GM19240 (cell line): Measurements from ENCODE around the gene STARD8.

Experiments
- DNase-seq: peaks from one replicate; pipeline ENCODE4 v3.0.0; 2011; ENCODE audit warnings: low spot score; ENCODE audit not compliant: insufficient read length

Gene STARD8

DNA sequence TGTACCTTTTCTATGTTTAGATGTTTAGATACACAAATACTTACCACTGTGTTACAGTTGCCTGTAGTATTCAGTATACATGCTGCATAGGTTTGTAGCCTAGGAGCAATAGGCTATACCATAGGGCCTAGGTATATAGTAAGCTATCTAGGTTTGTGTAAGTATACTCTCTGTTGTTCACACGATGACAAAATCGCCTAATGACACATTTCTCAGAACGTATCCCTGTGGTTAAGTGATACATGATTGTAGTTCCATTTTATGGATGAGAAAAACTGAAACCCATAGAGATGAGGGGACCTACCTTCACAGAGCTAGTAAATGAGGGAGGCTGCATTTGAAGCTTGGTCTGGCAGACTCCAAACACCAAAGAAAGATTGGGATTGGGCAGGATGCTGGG is 102.0 kb downstream of the STARD8 start:
- DNase-seq = no peak

DNA sequence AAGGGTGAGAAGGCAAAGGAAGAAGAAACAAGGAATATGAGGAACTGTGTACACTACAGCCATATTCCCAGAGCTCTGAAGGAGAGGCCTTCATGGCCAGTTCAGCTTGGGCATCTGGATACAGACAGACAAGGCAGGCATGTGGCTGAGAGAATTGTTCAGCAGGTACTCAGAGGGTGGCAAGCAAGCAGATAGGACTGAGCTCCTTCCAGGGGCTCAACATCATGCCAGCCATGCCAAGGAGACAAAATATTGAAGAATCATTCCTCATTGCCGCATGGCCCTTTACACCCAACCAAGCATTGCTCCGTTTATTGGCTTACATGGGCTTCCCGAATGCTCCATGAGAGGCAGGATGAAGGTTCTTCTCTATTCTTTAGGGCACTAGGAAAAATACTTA is 102.8 kb downstream of the STARD8 start:
- no peak for DNase-seq

DNA sequence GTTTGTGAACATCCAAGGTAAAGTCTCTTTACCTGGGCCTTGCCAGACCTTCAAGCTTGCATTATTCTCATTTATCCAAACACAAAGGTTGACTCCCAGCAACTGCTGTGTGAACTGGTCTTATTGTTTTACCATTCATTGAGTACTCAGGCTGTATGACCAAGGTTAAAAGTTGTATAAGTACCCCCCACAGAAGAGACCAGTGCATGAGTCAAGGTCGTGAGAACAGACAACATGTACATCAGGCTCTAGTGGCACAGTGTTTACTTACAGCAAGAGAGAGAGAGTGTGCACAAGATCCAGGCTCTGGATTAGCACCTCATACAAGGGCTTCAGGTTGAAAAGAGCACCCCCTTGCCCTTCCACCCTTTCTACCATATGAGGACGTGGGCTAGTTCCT is 103.9 kb downstream of the STARD8 start:
- no peak for DNase-seq

DNA sequence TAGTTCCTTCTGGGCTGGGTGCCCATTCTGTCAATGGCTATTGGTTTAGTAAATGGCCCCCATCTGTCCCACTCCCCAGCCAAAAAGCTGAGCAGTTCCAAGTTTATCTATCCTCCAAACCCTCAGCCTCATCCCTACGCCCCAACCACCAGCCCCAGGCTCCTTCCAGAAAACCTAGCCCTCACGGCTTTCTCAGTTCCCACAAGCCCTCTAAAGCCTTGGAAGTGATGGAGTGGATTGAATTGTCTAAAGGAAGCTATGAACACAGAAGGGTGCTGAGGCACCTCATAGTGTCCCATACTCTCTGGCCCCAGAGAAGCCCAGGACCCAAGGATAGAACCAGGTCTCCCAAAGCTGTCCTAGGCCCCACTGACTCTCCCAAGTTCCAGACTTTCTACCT is 105.8 kb downstream of the STARD8 start:
- DNase-seq = no peak

DNA sequence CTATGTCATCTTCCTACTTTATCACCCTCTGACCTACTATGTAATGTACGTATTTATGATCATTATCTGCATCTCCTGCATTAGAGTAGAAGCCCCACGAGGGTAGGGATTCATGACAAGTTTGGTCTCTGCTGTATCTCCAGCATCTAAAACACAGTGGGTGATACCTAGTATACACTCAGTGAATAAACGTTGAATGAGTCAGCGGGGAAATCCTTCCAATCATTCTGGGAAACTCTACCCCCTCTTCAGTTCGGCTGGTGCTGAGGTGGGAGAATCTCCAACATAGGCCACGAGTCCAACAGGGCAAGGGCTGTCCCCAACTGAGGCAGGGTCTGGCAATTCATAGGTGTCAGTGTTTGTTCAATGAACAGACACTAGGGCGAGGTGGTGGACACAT is 106.9 kb downstream of the STARD8 start:
- DNase-seq = no peak

DNA sequence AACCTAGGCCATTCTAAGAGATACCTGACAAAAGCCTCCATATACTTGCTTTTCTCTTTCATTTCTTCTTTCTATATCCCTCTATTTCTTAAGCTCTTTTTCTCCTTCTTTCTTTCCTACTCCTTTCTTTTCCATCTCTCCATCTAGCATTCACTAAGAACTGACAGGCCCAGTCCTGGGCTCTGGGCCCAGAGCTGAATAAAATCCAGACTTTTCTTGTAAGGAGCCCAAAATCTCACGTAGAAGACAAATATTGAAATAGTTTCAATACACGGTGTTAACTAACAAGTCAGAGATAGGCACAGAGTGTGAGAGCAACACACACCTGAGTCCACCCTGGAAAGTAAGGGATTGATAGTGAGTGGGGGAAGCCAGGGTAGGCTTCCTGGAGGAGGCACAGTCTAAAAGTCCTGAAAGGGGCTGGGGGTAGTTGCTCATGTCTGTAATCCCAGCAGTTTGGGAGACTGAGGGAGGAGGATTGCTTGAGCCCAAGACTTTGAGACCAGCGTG is 108.2 kb downstream of the STARD8 start:
- DNase-seq = no peak

DNA sequence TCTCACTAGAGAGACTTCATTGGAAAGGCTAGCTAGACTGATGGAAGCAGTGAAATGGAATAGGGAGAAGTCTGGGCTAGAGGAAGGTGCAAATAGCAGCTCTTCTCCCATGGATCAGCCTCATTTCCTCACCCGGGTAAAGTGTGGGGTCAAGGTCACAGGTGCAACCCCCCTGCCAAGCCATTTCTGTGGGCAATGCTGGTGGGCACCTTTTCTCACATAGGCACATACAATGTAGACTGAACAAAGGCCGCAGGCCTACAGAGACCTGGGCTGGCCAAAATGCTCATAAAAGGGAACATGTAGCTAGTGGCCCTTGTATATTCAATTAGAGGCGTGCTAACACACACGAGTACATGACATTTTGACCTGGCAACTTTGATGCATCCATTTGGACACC is 109.9 kb downstream of the STARD8 start:
- no peak for DNase-seq

DNA sequence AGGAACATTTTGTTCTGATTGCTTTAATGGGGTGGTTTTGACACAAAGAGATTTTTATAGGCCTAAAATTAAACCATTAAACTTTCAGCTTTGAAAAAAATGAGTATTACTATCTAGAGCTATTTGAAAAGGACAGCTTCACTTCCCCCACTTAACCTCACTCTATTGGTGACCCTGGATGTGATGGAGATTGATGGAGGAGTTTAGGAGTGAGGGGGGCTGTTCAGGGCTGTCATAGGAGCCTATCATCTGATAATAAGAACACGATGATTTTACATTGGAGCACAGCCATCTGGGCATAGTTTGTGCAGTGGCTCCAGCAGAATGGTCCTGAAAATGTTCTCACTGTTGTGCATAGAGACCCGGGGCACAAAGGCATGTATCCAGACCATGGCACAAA is 110.3 kb downstream of the STARD8 start:
- DNase-seq = no peak

DNA sequence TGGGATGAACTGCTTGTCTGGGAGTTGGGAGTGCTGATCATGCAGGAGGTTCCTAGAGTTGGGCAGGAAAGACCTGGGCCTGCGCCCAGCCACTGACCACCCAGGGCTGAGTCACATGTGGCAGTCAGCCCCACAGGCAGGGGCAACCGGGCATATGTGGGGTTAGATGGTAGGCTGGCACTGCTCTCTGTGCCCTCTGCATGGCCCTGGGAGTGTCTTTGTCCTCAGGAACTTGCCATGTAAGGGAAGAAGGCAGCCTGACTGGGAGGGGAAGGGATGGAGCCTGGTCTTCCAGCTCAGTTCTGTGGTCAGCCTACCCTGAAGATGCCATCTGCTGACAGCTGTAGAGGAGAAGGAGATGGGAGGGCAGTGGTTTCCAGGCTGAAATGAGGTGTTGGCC is 111.2 kb downstream of the STARD8 start:
- no peak for DNase-seq

DNA sequence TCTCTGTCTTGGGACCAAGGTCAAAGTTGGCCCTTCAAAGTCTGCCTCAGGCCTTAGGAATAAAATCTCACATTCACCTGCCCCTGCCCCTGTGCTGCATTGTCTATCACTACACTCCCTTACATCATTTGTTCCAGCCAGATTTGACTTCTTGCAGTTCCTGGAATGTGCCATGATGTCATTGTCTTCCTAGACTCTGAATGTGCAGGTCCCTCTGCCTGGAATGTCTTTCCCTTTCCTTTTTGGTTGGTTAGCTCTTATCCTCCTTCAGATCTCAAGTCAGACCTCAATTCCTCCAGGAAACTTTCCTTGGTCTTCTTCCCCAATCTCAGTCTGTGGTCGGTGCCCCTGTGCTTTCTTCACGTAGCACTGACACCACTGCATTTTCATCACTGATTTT is 113.6 kb downstream of the STARD8 start:
- DNase-seq = no peak

DNA sequence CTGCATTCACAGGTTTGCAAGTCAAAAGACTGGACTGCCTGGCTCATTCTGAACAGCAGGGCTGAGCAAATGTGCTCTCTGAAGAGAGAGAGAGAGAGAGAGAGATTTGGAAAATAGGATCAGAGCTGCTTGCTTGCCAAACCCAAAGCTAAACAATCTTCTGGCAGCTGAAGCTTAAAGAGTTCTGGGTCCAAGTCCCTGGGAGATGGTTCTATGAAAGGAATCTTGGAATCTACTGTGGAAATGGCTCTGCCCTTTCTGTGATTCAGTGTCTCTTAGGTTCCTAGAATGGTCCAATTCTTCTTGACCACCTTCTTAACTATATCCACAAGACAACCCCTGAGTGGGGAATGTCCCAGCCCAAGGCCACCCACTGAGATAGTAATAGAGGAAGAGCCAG is 115.3 kb downstream of the STARD8 start:
- no peak for DNase-seq

DNA sequence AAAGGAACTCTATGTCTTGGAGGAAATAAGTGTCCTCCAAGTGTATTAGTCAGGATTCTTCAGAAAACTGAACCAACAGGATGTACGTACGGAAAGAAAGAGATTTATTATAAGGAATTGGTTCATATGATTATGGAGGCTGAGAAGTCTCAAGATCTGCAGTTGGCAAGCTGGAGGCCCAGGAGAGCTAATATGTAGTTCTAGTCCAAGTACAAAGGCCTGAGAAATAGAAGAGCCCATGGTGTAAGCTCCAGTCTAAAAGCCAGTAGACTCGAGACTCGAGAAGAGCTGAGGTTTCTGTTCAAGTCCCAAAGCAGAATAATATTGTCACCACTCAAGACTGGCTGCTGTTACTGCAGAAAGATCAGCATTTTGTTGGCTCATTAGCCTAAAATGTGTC is 116.0 kb downstream of the STARD8 start:
- DNase-seq = no peak
